ENCODE measurements around the gene DNPEP.
A peak's percentile ranks its signal among the peaks of the same experiment; 100 is the strongest.
"Not testable (repeated sequence)": the region's sequence is repeated elsewhere in the genome, so short reads cannot be mapped to it uniquely, and the experiment has no call there.

Gene DNPEP

DNA sequence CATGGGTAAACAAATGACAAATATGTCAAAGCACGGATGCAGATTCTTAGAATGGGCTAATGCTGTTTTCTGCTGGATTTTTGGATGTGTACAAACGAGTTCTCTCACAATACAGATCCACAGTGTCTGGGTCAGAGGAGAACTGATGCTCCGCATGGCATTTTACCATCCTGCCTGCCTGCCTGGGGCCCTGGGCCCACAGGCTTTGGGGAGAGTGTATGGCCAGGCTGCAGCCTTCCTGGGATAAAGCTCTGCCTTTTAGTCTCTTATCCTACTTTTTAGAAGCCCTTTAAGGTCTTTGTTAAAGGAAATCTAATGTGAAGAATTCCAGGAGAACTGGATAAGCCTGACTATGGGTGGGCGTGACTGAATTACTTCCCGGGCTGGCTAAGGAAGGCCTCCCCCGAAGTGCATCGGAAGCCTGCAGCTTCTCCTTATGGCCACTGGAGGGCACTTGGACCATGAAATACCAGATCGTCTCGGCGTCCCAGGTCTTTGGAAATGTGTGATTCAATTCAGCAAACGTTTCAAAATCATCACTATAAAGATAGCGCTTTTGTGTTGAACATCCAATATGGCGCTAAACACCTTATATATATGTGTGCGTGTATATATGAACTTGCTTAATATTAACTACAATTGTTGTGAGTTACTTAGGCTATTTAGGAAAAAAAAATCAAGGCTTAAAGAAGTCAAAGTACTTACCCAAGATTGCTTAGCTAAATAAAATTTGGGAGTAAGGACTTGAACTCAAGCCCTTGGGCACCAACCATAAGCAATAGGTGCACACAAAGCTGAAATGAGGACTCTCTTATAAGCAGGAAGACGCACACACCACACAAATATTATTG is 15.2 kb upstream of the DNPEP start:
- DNase-seq (ENCODE audit: low spot score): peak; percentile 69
- peak; percentile 72 for FAIRE-seq

DNA sequence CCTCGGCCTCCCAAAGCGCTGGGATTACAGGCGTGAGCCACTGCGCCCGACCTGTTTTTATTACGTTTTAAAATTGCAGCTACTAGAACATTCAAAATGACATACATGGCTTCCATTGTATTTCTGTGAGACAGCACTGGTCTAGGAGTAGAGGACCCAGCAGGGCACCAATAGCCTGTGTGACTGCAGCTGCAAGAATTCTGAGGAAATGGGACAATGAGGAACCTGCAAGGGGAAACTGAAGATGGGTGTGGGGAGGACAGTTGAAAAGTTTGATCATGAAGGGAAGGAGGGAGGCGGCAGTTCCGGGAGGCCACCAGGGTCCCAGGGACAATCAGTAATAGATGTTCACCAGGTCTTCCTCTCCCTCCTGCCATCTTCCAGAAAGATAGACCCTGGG is 13.9 kb upstream of the DNPEP start:
- DNase-seq (ENCODE audit: low spot score): no peak
- no peak for FAIRE-seq

DNA sequence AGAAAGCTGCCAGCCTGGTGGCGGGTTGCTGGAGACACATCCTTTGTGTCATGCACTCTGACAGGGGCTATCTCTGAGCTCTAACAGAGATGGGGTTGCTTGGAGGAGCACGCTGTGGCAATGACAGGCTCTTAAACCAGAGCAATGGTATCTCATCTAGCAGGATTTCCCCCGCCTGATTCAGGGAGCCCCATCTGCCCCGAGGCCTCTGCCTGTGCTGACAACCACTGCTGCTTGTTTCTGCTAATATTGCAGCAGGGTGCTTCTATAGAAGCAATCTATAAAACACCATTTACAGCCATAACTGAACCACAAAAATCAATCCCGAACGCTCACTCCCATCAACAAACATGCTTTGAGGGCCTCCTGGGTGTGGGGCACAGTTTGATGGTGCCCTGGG is 12.8 kb upstream of the DNPEP start:
- FAIRE-seq (no peak), DNase-seq (ENCODE audit: low spot score) (no peak)

DNA sequence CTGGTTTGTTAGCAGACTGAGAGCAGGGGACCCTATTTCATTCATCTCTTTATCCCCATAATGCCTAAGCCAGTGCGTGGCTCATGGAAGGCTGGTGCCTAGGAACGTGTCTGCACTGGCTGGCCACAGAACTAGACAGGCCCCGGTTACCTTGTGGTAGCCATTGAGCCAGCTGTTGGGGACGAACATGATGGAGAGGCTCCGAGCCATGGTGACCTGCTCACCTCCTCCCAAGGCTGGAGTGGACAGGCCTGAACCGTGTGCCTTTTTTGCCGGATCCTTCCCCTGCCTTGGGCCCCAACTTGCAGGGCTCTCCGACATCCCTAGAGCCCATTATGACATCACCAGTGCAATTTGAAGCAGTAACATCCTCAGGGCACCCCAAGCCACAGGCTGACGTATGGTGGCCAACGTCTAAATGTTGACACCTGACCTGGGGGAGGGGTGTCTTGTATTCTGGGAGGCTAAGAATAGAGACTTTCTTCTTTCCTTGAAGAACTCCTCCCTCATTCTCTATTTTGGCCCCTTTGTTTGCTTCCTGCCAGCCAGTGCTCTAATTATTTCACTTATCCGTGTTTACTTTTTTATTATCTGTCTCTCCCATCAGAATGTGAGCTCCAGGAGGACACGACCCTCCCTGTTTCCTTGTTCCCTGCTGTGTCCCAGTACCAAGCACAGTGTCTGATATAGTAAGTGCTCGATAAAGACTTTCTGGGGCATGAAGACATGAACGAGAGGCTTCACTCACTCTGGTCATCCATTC is 12.2 kb upstream of the DNPEP start:
- no peak for FAIRE-seq
- no peak for DNase-seq (ENCODE audit: low spot score)

DNA sequence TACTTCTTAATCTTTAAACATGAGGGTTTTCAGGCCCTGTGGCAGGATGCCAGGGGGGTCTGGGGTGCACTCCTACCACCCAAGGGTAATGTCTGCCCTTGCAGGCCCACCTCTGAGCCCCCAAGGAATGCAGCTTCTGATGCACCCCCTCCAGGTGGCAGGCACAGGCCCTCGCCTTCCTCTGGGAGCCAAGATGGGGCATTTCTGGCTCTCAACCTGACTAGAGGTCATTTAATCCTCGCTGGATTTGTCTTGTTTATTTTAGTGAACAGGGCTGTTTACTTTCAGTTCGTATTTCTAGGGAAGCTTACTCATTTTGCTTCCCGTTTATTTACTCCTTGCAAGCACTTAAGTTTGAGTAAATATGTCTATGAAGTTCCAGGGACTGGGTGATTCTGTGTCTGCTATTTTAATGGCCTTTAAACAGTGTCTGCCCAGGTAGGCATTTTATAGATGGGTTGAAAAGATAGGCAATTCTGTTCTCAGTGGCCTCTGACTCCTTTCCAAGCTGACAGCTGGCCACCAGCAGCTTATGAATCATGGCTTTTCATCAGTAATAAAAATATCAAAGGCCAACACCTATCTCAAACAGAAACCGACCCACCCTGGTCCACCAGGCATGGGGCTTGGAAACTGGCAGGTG is 11.1 kb upstream of the DNPEP start:
- FAIRE-seq (no peak), DNase-seq (ENCODE audit: low spot score) (no peak)

DNA sequence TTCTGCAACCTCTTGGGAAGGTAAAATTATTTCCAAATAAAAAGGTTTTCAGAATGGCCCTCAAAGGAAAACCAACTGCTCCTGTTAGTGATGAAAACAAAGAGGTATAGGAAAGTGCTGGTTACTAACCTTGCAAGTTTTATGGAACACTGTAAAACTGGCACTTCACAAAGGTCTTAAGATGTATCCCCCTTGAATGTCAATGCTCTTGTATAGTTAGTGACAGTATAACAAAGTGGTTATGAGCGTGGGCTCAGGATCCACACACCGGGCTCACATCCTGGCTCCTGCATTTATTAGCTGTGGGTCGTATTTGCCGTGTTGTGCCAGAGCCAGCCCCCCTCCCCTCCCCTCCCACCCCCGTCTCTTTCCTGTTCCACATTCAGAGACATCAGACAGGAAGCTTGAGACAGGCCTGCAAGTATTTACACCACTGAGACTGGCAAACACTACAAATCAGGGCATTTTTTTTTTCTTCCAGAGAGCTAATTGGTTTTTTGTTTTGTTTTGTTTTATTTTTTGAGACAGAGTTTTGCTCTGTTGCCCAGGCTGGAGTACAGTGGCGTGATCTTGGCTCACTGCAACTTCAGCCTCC is 9.2 kb upstream of the DNPEP start:
- no peak for FAIRE-seq
- DNase-seq (ENCODE audit: low spot score): no peak

DNA sequence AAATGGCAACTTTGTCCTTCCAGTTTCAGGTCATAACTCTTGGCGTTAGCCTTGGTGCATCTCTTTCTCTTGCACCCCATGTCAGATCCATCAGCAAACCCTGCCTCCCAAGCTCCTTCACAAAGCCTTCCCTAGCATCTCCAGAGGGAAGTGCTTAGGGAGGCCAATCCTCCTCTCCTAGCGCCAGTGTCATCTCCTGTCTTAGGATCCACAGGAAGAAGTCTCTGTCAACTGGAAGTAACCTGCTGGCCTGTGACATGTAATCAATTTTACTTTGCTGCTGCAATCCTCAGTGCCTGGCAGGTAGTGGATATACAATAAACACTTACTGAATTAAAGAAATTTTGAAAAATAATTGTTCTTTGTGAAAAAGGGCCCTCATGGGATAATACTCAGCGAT is 7.9 kb upstream of the DNPEP start:
- no peak for DNase-seq (ENCODE audit: low spot score)
- no peak for FAIRE-seq

DNA sequence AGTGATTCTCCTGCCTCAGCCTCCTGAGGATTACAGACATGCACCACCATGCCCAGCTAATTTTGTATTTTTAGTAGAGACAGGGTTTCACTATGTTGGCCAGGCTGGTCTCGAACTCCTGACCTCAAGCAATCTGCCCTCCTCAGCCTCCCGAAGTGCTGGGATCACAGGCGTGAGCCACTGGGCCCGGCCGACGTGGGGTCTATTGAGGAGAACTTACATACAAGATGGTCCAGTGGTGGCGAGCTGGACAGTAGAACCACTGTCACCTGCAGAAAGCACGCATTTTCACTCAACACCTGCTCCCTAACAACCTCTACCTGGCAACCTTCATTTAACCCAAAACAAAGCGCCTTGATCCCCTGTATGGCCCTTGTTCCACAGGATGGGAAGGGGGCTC is 7.3 kb upstream of the DNPEP start:
- DNase-seq (ENCODE audit: low spot score); FAIRE-seq: not testable (repeated sequence)

DNA sequence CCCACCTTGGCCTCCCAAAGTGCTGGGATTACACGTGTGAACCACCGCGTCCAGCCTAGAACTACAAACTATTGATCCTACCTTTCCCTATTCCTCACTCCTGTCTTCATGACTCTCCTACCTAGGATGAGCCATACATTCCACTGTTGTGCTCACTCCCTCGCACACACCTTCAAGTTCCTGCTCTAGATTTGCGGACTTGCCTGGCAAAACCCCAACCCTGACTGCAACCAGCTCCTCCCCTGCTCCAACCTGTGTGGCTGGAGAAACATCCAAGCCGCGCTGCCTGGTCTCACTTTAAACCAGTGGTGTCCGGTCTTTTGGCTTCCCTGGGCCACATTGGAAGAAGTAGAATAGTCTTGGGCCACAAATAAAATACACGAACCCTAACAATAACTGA is 5.0 kb upstream of the DNPEP start:
- DNase-seq (ENCODE audit: low spot score): no peak

DNA sequence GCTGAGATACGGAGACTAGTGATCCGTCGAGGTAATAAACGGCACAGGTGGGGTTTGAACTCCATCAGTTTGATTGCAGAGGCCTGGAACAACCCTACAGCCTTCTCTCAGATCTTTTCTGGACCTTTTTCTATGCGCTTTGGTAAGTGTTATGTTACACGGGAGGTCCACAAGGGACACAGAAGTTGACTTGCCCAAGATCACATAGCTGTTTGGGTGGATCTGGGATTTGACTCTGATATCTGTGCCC is 1.1 kb upstream of the DNPEP start:
- FAIRE-seq (no peak), DNase-seq (ENCODE audit: low spot score) (no peak)

More for the DNA sequence above, 5.0 kb upstream of the DNPEP start:
- FAIRE-seq: no peak

DNA sequence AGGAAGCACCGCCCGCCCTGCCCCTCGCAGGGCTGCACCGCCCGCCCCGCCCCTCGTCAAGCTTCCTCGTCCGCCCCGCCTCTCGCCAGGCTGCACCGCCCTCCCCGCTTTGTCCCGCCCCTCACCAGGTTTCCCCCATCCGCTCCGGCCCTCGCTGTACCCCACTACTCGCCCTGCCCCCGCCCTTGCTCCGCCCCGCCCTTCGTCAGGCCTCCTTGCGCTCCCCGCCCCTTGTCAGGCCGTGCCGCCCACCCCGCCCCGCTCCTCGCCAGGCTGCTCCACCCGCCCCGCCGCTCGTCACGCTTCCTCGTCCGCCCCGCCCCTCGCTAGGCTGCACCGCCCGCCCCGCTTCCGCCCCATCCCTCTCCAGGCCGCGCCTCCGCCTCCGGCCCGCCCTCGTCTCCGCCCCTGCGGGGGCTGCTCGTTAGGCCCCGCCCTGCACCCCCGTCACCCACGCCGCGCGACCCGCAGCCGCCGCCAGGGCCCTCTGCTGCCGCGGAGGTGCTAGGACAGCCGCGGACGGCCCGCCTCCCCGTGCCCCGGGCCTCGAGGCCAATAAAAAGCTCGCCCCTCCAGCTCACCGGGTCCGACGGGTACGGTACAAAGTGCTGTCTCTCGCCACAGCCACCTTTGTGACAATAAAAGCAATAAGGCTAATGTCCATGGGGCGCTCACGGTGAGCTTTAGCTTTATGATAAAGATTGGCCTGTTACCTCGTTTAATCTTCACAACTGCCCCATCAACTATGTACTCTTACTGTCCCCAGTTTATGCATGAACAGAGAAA is 602 bp upstream of the DNPEP start:
- FAIRE-seq: no peak

DNA sequence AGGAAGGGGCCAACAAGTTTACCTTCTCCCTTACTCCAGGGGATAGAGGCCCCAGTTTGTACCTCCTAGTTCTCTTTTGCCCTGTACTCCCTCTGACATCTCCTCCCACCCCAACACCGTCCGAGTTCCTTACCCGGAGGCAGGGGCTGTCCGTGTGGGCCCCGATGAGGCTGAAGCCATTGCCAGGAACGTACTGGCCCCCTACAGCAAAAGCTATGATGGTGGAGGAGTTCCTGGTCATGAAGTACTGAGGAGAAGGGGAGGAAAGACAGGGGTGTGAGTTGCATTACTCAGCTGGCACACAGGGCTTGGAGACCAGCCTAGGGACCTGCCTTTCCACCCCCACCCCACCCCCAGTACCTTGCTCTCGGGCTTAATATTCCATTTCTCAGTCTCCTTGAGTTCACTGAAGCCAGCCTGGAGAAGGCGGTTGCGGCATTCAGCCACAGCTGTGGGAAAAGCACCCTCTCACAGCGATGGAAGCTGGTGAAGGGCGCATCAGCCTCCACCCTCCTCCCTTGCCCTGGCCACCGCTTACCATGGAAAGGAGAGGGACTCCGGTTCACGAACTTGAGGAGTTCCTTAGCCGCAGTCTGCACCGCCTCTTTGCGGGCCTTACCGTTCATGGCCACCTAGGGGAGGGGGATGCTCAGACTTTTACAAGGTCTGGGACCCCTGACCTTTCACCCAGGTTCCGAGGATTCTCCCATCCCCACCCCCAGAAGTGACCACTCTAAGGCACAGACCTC is 1.0 kb downstream of the DNPEP start:
- no peak for DNase-seq (ENCODE audit: low spot score)

More for the DNA sequence above, 602 bp upstream of the DNPEP start:
- DNase-seq (ENCODE audit: low spot score): peak; percentile 87

DNA sequence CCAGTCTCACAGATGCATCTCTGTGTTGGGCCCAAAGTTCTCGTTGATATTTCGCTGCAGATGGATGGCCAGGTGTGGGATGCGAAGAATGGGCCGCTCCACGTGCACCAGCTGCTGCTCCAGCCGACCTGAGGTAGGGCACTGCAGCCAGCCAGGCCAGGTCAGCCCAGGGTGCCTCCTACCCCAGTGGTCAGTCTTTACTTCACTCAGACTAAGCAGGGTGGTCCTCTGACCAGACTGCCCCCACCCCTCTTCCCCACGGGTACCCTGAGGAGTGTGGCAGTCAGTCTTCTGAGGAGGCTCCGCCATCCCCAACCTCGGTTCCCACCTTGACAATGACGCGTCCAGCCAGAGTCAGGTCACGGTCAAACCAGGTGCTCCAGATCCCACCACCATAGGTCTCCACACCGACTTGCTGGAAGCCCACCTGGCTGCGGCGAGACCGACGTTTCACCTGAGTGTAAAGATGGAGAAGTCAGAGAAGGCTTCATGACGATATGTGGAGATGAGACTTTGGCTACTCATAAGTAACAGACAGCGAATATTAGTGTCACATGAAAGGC is 1.7 kb downstream of the DNPEP start:
- DNase-seq (ENCODE audit: low spot score) (no peak), FAIRE-seq (no peak)

More for the DNA sequence above, 1.0 kb downstream of the DNPEP start:
- FAIRE-seq: no peak

DNA sequence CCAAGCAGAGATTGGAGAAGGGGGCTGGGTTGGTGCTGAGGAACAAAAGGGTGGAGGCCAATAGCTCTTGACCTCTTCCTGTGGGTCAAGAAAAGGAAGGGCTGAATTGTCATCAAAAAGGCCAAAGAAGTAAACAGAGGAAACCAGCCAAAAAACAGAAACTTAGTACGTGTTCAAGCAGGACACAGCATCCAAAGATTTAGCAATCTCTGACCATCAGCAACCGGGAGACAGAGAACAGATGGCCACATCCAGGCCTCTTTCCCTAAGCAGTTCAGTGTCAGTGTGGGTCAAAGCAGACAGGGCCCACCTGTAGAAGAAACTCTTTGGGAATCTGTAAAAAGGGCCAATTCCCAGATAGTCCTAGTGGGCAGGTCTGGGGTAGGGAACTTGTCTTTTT is 2.9 kb downstream of the DNPEP start:
- DNase-seq (ENCODE audit: low spot score) (no peak), FAIRE-seq (no peak)

DNA sequence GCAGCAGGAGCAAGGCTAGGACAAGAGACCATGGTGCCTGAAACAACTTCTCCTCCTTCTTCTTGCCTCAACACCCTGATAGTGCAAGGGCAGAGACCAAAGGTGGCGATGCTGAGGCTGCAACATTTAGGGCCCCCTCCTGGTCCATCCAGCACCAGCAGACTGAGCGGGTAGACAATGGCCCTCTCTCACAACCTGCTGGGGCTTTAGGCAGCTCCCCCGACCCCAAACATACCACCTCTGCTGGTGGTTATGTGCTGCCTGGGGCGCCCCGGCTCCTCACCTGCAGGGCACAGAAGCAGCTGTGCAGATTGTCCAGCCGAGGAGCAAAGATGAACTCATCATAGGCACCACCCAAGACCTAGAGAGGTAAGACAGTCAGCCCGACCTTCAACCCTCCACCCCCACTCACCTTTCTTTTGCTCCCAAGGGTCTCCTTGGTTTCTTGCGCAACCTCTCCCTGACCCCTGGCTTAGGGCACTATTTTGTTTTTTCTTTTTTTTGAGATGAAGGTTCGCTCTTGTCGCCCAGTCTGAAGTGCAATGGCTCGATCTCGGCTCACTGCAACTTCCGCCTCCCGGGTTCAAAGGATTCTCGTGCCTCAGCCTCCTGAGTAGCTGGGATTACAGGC is 3.5 kb downstream of the DNPEP start:
- FAIRE-seq: no peak
- no peak for DNase-seq (ENCODE audit: low spot score)

DNA sequence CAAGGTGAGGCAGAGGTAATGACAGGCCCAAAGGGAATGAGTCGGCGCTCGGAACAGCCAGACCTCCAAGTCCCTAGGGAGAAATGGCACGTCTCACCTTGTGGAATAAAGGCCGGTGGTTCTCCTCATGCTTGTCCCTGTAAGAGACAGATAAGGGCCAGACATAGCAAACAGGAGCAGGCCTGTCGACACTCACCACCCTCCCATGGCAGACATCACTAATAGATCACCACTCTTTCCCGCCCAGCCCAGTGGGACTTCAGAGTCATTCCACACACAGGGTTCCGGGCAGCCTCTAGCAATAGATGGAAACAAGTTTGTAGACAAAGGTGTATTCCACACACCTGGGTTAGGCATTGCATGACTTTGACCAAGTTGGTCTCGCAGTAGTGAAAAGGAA is 6.3 kb downstream of the DNPEP start:
- DNase-seq (ENCODE audit: low spot score) (no peak), FAIRE-seq (no peak)

DNA sequence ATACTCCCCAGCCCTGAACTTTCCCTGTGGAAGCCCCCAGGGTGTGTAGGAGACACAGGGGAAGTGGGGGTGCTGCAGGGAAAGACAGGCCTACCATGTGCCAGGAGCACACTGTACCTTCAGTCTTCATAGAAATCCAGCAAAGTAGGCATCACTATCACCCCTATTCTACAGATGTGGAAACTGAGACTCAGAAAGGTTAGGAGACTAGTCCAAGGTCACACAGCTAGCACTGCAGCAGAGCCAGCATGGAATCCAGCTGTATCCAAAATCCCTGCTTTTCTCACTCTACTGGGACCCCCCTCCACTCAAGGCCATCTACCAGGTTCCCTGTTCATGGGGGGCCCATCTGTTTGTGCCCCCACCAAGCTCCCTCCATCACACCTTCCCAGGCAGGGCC is 6.8 kb downstream of the DNPEP start:
- FAIRE-seq (no peak), DNase-seq (ENCODE audit: low spot score) (no peak)

DNA sequence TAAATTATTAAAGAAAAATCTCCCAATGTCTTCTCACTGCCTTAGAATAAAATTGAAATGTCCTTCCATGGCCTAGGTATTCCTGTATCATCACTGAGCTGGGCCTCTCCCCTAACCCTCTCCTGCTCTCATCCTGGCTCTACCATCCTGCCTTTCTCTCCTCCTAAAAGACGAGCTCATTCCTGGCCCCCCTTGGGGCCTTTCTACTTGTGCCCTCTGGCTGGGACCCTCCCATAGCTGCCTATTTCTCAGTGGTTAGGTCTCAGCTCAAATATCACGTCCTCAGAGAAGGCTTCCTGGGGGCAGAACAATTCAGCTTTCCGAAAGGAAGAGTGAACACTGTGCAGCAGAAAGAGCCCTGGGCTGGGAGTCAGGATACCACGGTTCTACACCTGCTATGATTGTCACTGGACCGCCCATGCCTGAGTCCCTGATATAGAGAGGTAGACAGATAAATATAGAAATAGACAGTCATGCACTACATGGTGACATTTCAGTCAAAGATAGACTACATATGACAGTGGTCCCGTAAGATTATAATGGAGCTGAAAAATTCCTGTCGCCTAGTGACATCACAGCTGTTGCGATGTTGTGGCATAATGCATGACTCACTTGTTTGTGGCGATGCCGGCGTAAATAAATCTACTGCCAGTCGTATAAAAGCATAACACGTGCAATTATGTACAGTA is 9.4 kb downstream of the DNPEP start:
- DNase-seq (ENCODE audit: low spot score) (no peak), FAIRE-seq (no peak)

DNA sequence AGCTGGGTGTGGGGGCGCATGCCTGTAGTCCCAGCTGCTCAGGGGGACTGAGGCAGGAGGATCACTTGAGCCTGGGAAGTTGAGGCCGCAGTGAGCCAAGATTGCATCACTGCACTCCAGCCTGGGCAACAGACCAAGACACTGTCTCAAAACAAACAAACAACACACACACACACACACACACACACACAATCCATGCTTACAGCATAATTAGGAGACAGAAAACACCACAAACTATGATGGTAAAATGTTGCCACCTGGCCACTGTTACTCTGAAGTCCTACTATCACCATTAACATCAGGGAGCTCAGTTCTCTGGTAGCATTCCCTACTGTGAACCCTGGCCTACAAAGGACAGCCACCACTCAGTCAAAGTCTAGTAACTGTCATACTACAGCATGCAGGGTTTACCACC is 18.3 kb downstream of the DNPEP start:
- DNase-seq (ENCODE audit: low spot score) (no peak), FAIRE-seq (no peak)

Measured in RCC 7860 (cell line).